ENCODE measurements around the gene FGF16. TPM values are rescaled to one million over a fixed set of nuclear protein-coding genes. Genes with fewer than 3 reads are reported as not detected.
"Not testable (repeated sequence)": the region's sequence is repeated elsewhere in the genome, so short reads cannot be mapped to it uniquely, and the experiment has no call there.

The FGF16 gene
- total and polyA plus RNA-seq, 2 of the 8 experiments (the other 6 are each of a cell fraction or from before 2014, with no cell fraction given) = 0.50 to 1.4 TPM

DNA sequence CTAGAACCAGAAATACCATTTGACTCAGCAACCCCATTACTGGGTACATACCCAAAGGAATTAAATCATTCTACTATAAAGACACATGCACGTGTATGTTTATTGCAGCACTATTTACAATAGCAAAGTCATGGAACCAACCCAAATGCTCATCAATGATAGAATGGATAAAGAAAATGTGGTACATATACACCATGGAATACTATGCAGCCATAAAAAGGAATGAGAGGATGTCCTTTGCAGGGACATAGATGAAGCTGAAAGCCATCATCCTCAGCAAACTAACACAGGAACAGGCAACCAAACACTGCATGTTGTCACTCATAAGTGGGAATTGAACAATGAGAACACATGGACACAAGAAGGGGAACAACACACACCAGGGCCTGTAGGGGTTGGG, 53.0 kb downstream of the FGF16 start:
- FAIRE-seq; H2BK20ac ChIP-seq (ENCODE audit: low read length); H3K9ac ChIP-seq (replicated peaks in 1 of 4; ENCODE audit: extremely low read depth in 1 of 4, low read depth in 3 of 4, low read length in 3 of 4); H3K27ac ChIP-seq (ENCODE audit: low read depth, low read length); H3K4ac ChIP-seq (replicated peaks; ENCODE audit: insufficient read length, low read depth, low read length); DNase-seq (ENCODE audit: low read depth in 1 of 2, low spot score in 2 of 2); H3K18ac ChIP-seq (ENCODE audit: extremely low read depth, low read length); H2BK5ac ChIP-seq (ENCODE audit: low read depth, low read length); H4K8ac ChIP-seq (ENCODE audit: extremely low read depth, insufficient read depth, low read length); H4K5ac ChIP-seq (ENCODE audit: insufficient read length, low read depth, low read length); H3K79me2 ChIP-seq (ENCODE audit: control insufficient read depth in 1 of 2, insufficient read depth in 2 of 2, low read length in 2 of 2); H2BK120ac ChIP-seq (replicated peaks; ENCODE audit: low read depth, low read length); H4K91ac ChIP-seq (replicated peaks; ENCODE audit: insufficient read length, low read length); H3K56ac ChIP-seq (replicated peaks; ENCODE audit: insufficient read length, low read depth, low read length); H3K79me1 ChIP-seq (ENCODE audit: low read depth, low read length); H4K20me1 ChIP-seq (replicated peaks in 1 of 2; ENCODE audit: control insufficient read depth in 1 of 2, insufficient read depth in 2 of 2, low read length in 2 of 2); H2BK12ac ChIP-seq (ENCODE audit: low read depth, low read length); H3K36me3 ChIP-seq (ENCODE audit: control insufficient read depth in 2 of 4, insufficient read depth in 4 of 4, low read length in 3 of 4); H2AFZ ChIP-seq (ENCODE audit: low read length); H3K14ac ChIP-seq (ENCODE audit: insufficient read length); H3K9me3 ChIP-seq (ENCODE audit: insufficient read depth in 2 of 2, low read depth in 1 of 2, low read length in 1 of 2); H3K4me3 ChIP-seq (ENCODE audit: extremely low read depth in 1 of 4, insufficient read depth in 2 of 4, low read depth in 3 of 4, low read length in 4 of 4); H3K4me1 ChIP-seq (replicated peaks in 1 of 4; ENCODE audit: control insufficient read depth in 3 of 4, insufficient read depth in 4 of 4, low read length in 3 of 4); H3K23ac ChIP-seq (ENCODE audit: insufficient read length); CTCF ChIA-PET (ENCODE audit: partially characterized antibody); H2BK15ac ChIP-seq (ENCODE audit: low read length); H2AK5ac ChIP-seq (ENCODE audit: low read depth, low read length); H3K23me2 ChIP-seq (ENCODE audit: low read depth, low read length); POLR2A ChIA-PET (ENCODE audit: partially characterized antibody); H3K27me3 ChIP-seq (replicated peaks in 1 of 4; ENCODE audit: control insufficient read depth in 3 of 4, extremely low read depth in 1 of 4, insufficient read depth in 3 of 4, low read length in 3 of 4); H3K4me2 ChIP-seq (ENCODE audit: insufficient read depth in 1 of 2, low read depth in 2 of 2, low read length in 2 of 2): not testable (repeated sequence)
- 100% methylated on average over 1 of the region's 1 CpG; no CpG with 5 or more reads in 1 of the 2 experiments for WGBS, 2 experiments (ENCODE audit: extremely low coverage in 1 of 2, insufficient coverage in 1 of 2, insufficient read length in 1 of 2, insufficient replicate concordance in 2 of 2, low coverage in 1 of 2, low lambda C conversion rate in 2 of 2, missing lambda C conversion rate in 1 of 2)
